Measurements from ENCODE around the gene SPDYE17.
"Not testable (repeated sequence)": the region's sequence is repeated elsewhere in the genome, so short reads cannot be mapped to it uniquely, and the experiment has no call there.

SPDYE17 gene, protein sequence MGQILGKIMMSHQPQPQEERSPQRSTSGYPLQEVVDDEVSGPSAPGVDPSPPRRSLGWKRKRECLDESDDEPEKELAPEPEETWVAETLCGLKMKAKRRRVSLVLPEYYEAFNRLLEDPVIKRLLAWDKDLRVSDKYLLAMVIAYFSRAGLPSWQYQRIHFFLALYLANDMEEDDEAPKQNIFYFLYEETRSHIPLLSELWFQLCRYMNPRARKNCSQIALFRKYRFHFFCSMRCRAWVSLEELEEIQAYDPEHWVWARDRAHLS

DNA sequence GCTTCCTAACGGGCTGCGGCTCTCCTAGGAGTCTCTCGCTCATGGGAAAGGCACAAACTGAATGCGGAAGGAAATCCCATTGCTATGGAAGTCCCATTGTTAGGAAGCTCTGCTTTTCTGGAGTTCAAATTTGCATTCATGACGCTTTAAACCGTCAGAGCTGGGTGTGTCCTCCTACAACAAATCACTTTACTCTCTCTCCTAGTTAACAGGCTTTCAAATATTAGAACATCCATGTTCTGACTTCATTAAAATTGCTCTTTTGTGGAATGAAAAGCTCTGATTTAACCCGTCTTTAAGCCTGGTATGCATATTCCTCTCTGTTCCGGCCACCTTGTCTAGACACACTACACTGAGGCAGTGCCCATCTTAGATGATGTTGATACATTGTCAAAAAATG, at the start of gene SPDYE17:
TSS of gene SPDYE17 (minus strand) at position 101 of the 400 bp plus-strand sequence. CDS start 1,791 bp downstream, outside the sequence.
- not testable (repeated sequence) for DNase-seq

DNA sequence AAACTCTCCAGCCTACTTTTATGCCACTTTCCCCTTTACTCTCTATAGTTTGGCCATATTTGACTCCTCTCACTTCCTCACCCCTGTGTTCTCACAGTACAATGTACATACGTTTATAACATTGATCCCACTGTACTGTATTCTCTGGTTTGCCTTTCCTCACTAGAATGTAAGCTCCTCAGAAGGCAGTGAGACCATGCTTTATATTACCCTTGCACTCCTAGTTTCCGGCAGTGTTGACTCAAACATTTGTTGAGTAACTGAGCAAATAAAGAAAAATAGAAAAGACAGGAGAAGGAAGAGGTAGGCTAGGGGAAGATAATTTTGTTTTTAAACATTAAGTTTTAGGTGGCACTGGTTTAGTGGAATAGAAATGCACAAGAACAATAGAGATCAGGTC, 48.1 kb upstream of the SPDYE17 start:
- DNase-seq: not testable (repeated sequence)

DNA sequence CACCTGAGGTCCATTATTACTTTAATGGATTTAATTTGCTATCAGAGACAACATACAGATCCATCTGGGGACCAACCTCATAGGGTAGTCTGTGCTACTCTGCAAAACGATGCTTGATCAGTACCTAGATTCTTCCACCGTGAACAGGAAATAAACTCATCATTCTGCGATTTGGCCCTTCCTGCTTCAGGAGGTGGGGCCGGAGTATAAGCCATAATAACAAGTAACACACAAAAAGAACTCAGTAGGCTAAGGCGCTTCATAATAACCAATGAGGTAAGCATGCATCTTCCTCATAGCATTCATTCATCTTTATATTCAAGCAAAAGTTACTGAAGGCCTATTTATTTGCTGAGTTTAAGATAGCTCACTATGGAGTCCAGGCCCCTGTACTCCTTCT, 47.5 kb upstream of the SPDYE17 start:
- DNase-seq: not testable (repeated sequence)

DNA sequence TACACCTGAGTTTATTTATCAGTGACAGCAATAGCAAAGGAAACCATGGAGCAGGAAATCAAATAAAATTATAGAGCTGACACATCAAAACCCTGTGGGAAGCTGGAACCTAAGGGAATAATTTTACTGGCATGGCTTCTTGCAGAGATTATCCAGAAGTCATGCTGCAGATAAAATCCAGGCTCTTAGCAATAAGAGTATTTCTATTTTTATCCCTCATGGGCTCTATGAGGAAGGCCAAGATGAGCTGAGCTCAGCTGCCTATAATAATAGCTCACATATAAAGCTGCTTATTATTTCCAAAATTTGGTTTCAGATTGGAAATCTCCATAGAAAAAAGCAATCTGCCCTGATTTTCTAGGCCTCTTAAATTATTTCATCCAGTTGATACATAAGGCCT, 47.0 kb upstream of the SPDYE17 start:
- not testable (repeated sequence) for DNase-seq

- DNase-seq: not testable (repeated sequence)
These were observed 44.9 kb upstream of the SPDYE17 start for GRCh38 chr7:77077060-77077459.

DNA sequence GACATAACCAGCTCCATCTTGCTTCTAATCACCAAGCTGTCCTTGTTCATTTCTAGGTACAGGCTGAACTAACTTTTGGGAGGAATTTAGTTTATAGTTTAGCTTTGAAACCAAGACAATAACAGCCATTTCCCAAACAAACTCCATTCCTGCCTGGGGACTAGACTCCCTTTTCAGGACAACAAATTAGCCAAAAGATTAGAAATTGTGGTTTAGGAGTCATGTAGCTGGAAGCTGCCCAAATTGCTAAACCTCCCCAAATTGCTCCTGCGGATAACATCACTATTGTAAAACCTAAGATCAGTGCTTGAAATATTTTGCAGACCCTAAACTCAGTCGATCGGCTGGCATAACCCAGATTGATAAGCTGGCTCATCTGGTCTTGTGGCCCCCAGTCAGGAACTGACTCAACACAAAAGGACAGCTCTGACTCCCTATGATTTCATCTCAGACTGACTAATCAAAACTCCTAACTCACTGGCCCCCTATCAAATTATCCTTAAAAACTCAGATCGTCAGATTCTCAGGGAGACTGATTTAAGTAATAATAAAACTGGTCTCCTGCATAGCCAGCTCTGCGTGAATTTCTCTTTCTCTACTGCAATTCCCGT, 42.7 kb upstream of the SPDYE17 start:
- not testable (repeated sequence) for DNase-seq

DNA sequence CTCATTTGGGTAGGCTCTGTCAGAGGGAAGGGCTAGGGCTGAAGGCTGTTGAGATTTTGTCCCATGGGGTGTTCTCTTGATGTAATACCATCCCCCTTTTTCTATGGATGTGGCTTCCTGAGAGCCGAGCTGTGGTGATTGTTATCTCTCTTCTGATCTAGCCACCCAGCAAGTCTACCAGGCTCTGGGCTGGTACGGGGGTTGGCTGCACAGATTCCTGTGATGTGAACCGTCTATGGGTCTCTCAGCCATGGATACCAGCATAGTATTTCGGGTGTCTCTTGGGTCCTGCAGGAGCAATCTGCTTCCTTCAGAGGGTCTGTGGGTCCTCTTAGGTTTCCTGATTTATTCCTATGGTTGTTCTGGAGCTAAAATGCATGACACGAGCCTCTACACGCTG, 38.9 kb upstream of the SPDYE17 start:
- not testable (repeated sequence) for DNase-seq

DNA sequence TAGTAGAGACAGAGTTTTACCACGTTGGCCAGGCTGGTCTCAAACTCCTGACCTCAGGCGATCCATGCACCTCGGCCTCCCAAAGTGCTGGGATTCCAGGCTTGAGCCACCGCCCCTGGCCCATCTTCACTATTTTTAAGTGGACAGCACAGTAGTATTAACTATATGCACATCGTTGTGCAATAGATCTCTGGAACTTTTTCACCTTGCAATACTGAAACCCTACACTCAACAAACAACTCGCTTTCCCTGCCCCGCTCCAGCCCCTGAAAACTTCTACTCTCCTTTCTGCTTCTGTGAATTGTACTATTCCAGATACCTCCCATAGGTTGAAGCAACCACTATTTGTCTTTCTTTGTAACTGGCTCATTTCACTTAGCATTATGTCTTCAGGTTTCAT, 33.7 kb upstream of the SPDYE17 start:
- not testable (repeated sequence) for DNase-seq

DNA sequence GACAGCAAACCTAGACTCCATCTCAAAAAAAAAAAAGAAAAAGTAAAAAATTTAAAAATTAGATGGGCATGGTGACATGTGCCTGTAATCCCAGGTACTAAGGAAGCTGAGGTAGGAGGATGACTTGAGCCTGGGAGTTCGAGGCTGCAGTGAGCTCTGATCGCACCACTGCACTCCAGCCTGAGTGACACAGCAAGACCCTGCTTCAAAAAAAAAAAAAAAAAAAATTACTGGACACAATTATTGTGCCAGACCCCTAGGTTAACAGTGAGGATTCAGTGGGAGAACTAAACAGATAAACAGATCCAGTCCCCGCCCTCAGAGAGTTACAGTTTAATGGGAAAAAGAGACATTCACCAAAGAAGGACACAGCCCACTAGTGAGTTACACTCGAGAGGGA, 31.6 kb upstream of the SPDYE17 start:
- DNase-seq: not testable (repeated sequence)

DNA sequence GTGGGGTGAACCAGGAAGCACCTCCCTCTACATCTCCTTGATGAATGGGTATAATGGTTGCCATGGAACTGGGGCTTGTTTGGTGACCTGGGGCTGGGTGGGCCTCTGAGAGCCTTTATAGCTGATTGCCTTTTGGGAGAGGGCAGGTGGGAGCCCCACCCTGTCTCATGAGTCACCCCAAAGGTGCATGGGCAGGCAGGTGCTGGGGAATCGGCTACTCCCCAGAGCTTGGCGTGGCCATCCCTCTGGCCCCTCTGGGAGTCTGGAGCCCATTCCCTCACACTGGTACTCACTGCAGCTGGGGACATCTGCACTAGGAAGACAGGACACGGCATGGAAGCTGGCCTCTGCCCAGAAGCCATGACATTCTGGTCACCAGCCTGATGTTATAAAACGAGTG, 30.4 kb upstream of the SPDYE17 start, which contains the start of gene SPDYE18:
TSS of gene SPDYE18 (minus strand) at position 2 of the 400 bp plus-strand sequence. CDS start 2,046 bp downstream, outside the sequence.
- DNase-seq: not testable (repeated sequence)

DNA sequence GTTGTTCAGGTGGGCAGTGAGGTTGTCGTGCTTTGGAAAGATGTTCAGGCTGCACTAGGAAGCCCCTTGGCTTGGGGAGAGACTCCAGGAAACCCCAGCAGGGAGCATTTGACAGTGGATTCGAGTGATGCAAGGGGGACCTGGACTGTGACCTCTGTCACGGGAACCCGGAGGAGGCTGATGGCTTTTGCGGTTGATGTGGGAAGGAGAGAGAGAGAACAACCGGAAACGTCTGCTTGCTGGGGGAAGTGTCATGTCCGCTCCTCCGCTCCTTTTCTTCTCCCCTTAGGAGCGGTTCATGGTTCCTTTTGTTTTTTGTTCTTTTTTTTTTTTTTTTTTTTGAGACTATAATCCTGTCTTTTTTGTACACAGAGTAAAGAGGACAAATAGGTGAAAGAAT, 5.8 kb downstream of the SPDYE17 start:
- not testable (repeated sequence) for DNase-seq

DNA sequence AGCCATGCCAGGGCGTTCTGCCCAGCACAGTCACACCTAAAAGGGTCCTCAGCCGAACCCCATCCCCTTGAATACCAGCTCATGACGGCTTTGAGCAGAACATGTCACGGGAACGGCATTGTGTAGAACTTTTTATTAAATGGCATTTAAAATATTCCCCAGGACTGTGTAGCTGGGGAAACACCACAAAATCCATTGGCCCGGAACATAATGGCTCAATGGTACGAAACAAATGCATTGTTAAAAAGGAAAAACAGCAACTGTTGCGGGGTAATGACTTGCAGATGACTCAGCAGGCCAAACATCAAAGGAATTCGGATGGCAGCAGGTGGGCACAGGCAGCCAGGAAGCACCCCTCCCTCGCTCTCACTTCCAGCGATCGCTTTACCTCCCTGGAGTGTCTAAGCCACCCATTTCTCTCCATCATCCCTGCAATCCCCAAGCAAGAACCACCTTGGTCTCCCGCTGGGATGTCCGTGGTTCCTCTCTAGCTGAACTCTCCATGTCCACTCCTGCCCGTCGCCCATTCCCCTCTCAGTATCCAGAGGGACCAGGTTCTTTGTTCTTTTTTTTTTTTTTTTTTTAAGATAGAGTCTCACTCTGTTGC, 22.0 kb downstream of the SPDYE17 start:
- DNase-seq: not testable (repeated sequence)

GRCh38 chr7:77008000-77008399, 24.2 kb downstream of the SPDYE17 start:
- DNase-seq: not testable (repeated sequence)

- not testable (repeated sequence) for DNase-seq
These were observed 25.7 kb downstream of the SPDYE17 start for GRCh38 chr7:77006127-77007110.

GRCh38 chr7:77005461-77006057, 26.6 kb downstream of the SPDYE17 start:
- not testable (repeated sequence) for DNase-seq

- DNase-seq: not testable (repeated sequence)
These were observed 28.0 kb downstream of the SPDYE17 start for GRCh38 chr7:77004151-77004550.

- DNase-seq: not testable (repeated sequence)
These were observed 28.9 kb downstream of the SPDYE17 start for GRCh38 chr7:77003241-77003640.

DNA sequence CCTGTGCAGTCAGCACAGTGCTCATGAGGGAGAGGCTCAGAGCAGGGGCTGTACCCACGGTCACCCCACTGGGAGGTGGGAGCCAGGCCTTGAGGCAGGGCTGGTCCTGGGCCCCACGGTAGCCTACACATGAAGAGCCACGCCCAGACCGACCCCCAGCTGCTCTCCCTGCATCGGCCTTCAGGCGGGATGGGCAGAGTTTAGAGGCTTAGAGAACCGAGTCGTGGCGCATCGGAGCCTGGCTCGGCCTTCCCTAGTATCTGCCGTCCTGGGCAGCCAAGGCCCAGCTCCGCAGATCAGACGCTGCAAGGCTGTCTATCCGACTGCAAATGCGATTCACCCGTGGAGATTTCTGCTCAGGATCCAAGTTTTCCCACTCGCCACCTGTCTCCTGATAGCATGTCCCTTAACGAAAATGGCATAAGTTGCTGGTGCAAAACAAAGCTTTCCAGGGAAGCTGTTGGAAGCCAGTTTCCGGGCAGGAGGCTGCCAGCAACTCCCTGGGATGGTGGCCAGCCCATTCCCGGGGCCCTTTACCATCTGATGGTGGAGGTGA, 29.4 kb downstream of the SPDYE17 start:
- not testable (repeated sequence) for DNase-seq

- not testable (repeated sequence) for DNase-seq
These were observed 30.1 kb downstream of the SPDYE17 start for GRCh38 chr7:77002104-77002503.

DNA sequence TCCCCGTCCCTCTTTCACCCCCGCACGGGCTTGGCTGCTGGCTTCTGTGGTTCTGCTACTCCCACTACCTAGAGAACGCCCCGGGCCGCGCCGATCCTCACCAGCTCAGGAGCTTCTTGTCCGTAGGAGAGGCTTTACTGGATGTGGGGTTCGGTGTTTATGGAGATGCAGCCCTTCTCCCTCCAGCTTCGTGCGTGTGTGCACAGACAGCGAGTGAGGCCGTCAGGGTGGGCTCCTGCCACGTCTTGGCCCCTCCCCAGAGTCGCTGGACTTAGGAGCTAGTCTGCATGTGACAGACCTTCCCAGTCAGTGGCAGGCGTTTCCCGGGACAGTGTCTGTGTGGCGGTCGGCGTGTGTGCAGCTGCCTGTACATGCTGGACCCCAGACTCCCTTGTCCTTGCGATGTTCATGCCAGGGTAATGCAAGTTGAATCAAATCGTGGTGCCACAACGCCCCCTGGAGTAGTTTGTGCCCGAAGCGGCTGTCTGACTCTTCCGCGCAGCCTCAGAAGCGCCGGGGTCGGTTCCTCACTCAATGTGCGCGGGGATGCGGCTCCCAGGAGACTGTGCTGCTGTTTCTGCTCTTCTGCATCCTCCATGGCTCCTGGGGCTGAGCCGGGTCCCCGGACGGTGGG, 32.6 kb downstream of the SPDYE17 start:
- not testable (repeated sequence) for DNase-seq

- DNase-seq: peak; percentile 23
These were observed 33.3 kb downstream of the SPDYE17 start for GRCh38 chr7:76998764-76999450.

All from NK-92 treated with Interleukin-12 subunit alpha and Interleukin-12 subunit beta, amount 100 ng/mL, for 24 hours (cell line).